Posterior vena cava (tissue), 2 donors: Measurements from ENCODE around the gene MOB3B. TPM values are rescaled to one million over a fixed set of nuclear protein-coding genes. Genes with fewer than 3 reads are reported as not detected.

Experiments used
- DNase-seq: peaks from one replicate; pipeline ENCODE4 v3.0.0-alpha.2; 2020; ENCODE audit warnings: low spot score
- intact Hi-C, 2 donors: fragments of 100-400 bp; cut with DNase I; formaldehyde crosslinking; loops; one replicate each; pipeline versions ENCODE4 v1.14.1 to v1.14.2; 2022 to 2023
- total RNA-seq, 2 donors: library from RNA; stranded (reverse); fragmentation: NEBNext Ultra II Directional; extraction: Animal tissue kit (Norgen Biotek cat#: 25700); gene quantifications; one replicate each; pipeline ENCODE4 v1.2.1, GENCODE V29; 2021
- donor health status: DM: yes; HTN: yes; CAD: no.
- donor health status: DM: yes; HTN: yes; CAD: no.

The MOB3B gene
- total RNA-seq, 2 donors from 2014 or later, result 3.2 to 4.0 TPM

GRCh38 chr9:27489087-27489876 is 40.3 kb downstream of the MOB3B start:
- DNase-seq, result no peak
- intact Hi-C loops, result no loop called here

GRCh38 chr9:27487927-27488326 is 41.7 kb downstream of the MOB3B start:
- DNase-seq, result no peak
- intact Hi-C loops, result no loop called here

- DNase-seq, result no peak
- intact Hi-C loops, result no loop called here
Measured at GRCh38 chr9:27487128-27487640, 42.4 kb downstream of the MOB3B start.

- no peak for DNase-seq
- intact Hi-C loops, result no loop called here
Measured at GRCh38 chr9:27485158-27485557, 44.5 kb downstream of the MOB3B start.

- intact Hi-C loops, result no loop called here
- DNase-seq, result no peak
Measured at GRCh38 chr9:27483576-27483975, 46.0 kb downstream of the MOB3B start.

- intact Hi-C loops, result no loop called here
- DNase-seq, result no peak
Measured at GRCh38 chr9:27482709-27483108, 46.9 kb downstream of the MOB3B start.

- DNase-seq, result no peak
- intact Hi-C loops, result loop anchor here in 1 of 2 donors (10.0 kb wide), 1 partner anchor 64 kb away; no protein-coding TSS in a partner anchor
Measured at GRCh38 chr9:27478322-27478721, 51.3 kb downstream of the MOB3B start.

- intact Hi-C loops, result loop anchor here in 1 of 2 donors (10.0 kb wide), 1 partner anchor 62 kb away; no protein-coding TSS in a partner anchor
- no peak for DNase-seq
Measured at GRCh38 chr9:27476870-27477515, 52.6 kb downstream of the MOB3B start.

- no peak for DNase-seq
Measured at GRCh38 chr9:27475057-27475595, 54.5 kb downstream of the MOB3B start.

GRCh38 chr9:27474305-27474704 is 55.3 kb downstream of the MOB3B start:
- intact Hi-C loops, result loop anchor here in 1 of 2 donors (10.0 kb wide), 1 partner anchor 60 kb away; no protein-coding TSS in a partner anchor
- DNase-seq, result no peak

More at GRCh38 chr9:27475057-27475595, 54.5 kb downstream of the MOB3B start:
- intact Hi-C loops, result loop anchor here in 1 of 2 donors (10.0 kb wide), 1 partner anchor 60 kb away; no protein-coding TSS in a partner anchor

- intact Hi-C loops, result loop anchor here in 1 of 2 donors (10.0 kb wide), 1 partner anchor 58 kb away; no protein-coding TSS in a partner anchor
- peak; percentile 87 for DNase-seq
Measured at GRCh38 chr9:27473111-27473529, 56.5 kb downstream of the MOB3B start.

- no peak for DNase-seq
- intact Hi-C loops, result loop anchor here in 1 of 2 donors (10.0 kb wide), 1 partner anchor 57 kb away; no protein-coding TSS in a partner anchor
Measured at GRCh38 chr9:27472195-27472594, 57.4 kb downstream of the MOB3B start.

GRCh38 chr9:27471789-27472188 is 57.8 kb downstream of the MOB3B start:
- no peak for DNase-seq
- intact Hi-C loops, result loop anchor here in 1 of 2 donors (10.0 kb wide), 1 partner anchor 57 kb away; no protein-coding TSS in a partner anchor

GRCh38 chr9:27471366-27471765 is 58.2 kb downstream of the MOB3B start:
- intact Hi-C loops, result loop anchor here in 1 of 2 donors (10.0 kb wide), 1 partner anchor 57 kb away; no protein-coding TSS in a partner anchor
- DNase-seq, result no peak

GRCh38 chr9:27470291-27470856 is 59.2 kb downstream of the MOB3B start:
- intact Hi-C loops, result loop anchor here in 1 of 2 donors (10.0 kb wide), 1 partner anchor 56 kb away; no protein-coding TSS in a partner anchor

GRCh38 chr9:27469550-27469949 is 60.1 kb downstream of the MOB3B start:
- intact Hi-C loops, result no loop called here
- no peak for DNase-seq

More at GRCh38 chr9:27470291-27470856, 59.2 kb downstream of the MOB3B start:
- no peak for DNase-seq

GRCh38 chr9:27468462-27469110 is 61.0 kb downstream of the MOB3B start:
- intact Hi-C loops, result no loop called here
- DNase-seq, result no peak

- intact Hi-C loops, result no loop called here
- no peak for DNase-seq
Measured at GRCh38 chr9:27468000-27468399, 61.6 kb downstream of the MOB3B start.

- intact Hi-C loops, result no loop called here
- no peak for DNase-seq
Measured at GRCh38 chr9:27467486-27467885, 62.1 kb downstream of the MOB3B start.
